Activated naive CD4-positive, alpha-beta T cell treated with anti-CD3 and anti-CD28 coated beads, Interleukin-2, amount 10 ng/mL, durations not matched to agents 5 hours and 36 hours (primary cell): Measurements from ENCODE around the gene SKIC2. TPM values are rescaled to one million over a fixed set of nuclear protein-coding genes. Genes with fewer than 3 reads are reported as not detected.

ENCODE experiments used
- microRNA-seq: library from miRNA; unstranded; fragments of <30 nt; microRNA quantifications from one replicate; pipeline ENCODE4 v1.2.0, GENCODE V29; 2022; ENCODE audit warnings: borderline microRNAs expressed, borderline replicate concordance
- total RNA-seq, 2 experiments: library from RNA; stranded (reverse); gene quantifications; one replicate each; pipeline ENCODE4 v1.2.3, GENCODE V29; 2021

Gene SKIC2
- 10 to 100 TPM; 71.6 to 77.8 TPM for total RNA-seq

DNA sequence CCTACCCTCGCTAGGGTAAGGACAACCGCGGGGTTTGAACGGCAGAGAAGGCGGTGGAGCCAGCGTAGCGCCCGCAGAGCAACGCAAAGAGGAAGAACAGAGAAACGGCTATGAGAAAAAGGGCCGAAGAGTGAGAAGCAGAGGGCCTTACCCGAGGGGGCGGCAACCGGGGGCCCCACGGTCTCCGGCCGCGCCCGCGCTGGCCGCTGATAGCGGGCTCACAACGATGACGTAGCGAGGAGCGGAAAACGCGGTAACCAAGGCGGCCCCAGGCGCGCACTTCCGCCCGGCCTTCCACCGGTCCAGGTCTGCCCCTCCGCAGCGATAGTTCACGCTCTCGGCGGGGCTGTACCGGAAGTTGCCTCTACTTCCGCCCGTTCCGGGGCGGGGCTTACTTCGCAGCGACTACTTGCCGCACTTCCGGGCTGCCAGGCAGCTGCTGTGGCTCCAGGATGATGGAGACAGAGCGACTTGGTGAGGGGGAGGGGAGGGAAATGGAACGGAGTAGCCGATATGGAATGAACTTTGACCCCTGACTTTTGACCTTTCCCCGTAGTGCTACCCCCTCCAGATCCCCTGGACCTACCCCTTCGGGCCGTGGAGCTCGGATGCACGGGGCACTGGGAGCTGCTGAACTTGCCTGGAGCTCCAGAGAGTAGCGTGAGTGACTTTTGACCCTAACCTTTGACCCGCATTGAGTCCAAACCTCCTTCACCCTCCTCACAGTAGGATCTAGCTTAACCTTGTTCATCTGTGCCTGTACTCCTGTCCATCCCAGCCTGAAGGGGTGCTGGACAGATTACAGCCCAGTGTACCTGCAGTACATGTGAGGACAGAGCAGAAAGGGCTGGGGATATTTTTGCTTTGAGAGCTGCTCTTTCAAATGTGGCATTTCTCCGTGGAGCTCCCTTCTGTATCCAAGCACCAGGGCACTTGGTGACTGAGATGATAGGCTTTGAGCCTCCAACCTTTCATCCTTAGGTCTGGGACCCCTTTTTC lies at the start of gene SKIC2, which contains the start of gene NELFE:
SKIC2 (plus strand) TSS at position 435 of the 999 bp plus-strand sequence; CDS start at position 453, 18 bp downstream.
NELFE (minus strand) TSS at position 231 of the 999 bp plus-strand sequence. CDS start 525 bp downstream, outside the sequence.

DNA sequence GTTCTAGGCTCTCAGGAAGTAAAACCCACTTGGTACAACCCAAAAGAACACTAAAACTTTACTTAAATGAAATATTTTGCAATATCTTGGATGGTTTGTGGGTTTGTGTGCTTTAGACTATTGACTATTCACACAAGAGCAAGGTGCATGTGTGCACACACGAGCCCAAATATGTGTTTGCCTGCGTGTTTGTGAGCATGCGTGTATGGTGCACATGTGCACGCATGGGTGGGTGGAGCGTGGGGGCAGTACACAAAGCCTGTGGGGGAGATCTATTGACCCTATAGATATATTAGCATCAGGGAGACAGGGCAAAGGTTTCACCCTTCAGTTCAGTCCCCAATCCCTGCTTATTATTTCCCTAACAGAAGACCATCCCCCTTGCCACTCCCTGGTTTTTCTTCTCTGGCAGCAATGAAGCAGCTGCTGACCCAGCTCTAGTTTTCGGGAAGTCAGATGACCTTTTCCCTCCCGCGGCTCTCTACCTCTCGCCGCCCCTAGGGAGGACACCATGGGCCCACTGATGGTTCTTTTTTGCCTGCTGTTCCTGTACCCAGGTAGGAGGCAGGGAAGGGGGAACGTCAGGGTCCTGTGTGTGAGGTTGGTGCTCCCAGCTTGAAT lies 31.6 kb upstream of the SKIC2 start, which contains the start of gene C2:
C2 (plus strand) TSS at position 476 of the 621 bp plus-strand sequence; CDS start at position 512, 36 bp downstream.

DNA sequence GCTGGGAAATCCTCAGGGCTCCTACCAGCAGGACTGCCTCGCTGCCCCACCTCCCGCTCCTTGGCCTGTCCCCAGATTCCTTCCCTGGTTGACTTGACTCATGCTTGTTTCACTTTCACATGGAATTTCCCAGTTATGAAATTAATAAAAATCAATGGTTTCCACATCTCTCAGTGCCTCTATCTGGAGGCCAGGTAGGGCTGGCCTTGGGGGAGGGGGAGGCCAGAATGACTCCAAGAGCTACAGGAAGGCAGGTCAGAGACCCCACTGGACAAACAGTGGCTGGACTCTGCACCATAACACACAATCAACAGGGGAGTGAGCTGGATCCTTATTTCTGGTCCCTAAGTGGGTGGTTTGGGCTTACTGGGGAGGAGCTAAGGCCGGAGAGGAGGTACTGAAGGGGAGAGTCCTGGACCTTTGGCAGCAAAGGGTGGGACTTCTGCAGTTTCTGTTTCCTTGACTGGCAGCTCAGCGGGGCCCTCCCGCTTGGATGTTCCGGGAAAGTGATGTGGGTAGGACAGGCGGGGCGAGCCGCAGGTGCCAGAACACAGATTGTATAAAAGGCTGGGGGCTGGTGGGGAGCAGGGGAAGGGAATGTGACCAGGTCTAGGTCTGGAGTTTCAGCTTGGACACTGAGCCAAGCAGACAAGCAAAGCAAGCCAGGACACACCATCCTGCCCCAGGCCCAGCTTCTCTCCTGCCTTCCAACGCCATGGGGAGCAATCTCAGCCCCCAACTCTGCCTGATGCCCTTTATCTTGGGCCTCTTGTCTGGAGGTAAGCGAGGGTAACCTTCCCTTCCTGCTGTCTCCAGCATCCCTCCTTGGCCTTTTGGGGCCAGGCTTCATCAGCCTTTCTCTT lies 13.2 kb upstream of the SKIC2 start, which contains the start of gene CFB:
CFB (plus strand) TSS at position 589 of the 863 bp plus-strand sequence; CDS start at position 716, 127 bp downstream.

DNA sequence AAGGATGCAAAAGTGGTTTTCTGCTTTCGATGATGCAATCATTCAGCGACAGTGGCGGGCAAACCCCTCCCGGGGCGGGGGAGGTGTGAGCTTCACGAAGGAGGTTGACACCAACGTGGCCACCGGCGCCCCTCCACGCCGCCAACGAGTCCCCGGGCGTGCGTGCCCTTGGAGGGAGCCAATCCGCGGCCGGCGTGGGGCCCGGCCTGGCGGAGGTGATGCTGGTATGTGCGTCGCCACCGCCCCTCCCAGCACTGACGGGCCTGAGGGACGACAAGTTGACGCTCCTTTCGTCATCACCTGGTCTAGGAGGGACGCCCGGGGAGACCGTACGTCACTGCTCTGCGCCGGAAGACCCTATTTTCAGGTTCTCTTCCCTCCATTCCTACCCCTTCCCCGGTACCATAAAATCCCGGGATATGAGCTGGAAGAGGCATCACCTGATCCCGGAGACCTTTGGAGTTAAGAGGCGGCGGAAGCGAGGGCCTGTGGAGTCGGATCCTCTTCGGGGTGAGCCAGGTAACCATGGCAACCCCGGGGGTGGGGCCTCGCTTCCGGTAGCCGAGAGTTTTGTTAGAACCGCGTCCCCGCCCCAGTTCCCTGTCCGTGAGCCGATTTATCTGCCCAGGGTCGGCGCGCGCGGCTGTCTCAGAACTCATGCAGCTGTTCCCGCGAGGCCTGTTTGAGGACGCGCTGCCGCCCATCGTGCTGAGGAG lies 13.2 kb downstream of the SKIC2 start, which contains the start of gene DXO:
DXO (minus strand) TSS at position 146 of the 716 bp plus-strand sequence. CDS start 463 bp downstream, outside the sequence.

DNA sequence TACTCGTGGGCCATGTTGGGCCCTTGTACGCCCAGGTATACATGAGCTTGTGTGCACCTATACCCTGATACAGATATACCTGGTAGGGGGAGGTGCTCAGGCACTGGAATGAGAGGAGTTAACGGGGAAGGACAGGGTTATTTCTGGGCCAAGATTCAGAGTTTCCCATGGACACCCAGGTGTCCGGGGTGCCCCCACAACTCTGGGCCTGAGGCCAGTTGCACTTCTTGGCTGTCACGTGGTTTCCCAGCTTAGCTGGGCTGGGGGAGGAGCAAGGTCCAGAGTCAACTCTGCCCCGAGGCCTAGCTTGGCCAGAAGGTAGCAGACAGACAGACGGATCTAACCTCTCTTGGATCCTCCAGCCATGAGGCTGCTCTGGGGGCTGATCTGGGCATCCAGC lies 22.8 kb downstream of the SKIC2 start, which contains the start of gene C4A:
C4A (plus strand) TSS at position 314 of the 400 bp plus-strand sequence; CDS start at position 365, 51 bp downstream.

DNA sequence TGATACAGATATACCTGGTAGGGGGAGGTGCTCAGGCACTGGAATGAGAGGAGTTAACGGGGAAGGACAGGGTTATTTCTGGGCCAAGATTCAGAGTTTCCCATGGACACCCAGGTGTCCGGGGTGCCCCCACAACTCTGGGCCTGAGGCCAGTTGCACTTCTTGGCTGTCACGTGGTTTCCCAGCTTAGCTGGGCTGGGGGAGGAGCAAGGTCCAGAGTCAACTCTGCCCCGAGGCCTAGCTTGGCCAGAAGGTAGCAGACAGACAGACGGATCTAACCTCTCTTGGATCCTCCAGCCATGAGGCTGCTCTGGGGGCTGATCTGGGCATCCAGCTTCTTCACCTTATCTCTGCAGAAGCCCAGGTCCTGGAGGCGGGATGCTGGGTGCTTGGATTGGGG lies 55.6 kb downstream of the SKIC2 start, which contains the start of gene C4B:
C4B (plus strand) TSS at position 249 of the 400 bp plus-strand sequence; CDS start at position 300, 51 bp downstream.

Small RNAs within 50 kb of the gene (microRNA-seq; reads per million reads assigned to microRNA genes)
- not detected for gene MIR1236

Other genes with a start within 250 kb of the SKIC2 start
- gene LY6G6D, start 243.8 kb upstream of the SKIC2 start, total RNA-seq: not detected
- gene LY6G6C, start 237.4 kb upstream of the SKIC2 start, total RNA-seq: not detected
- gene MPIG6B, start 235.8 kb upstream of the SKIC2 start, total RNA-seq: under 1 TPM; 0.22 to 0.43 TPM
- 10 to 100 TPM; 18.1 to 18.9 TPM for gene DDAH2, start 229.9 kb upstream of the SKIC2 start, total RNA-seq
- 100 to 1,000 TPM; 534 to 538 TPM for gene CLIC1, start 222.6 kb upstream of the SKIC2 start, total RNA-seq
- gene MSH5, start 219.2 kb upstream of the SKIC2 start, total RNA-seq: 10 to 100 TPM; 47.4 to 47.7 TPM
- gene SAPCD1, start 196.5 kb upstream of the SKIC2 start, total RNA-seq: 10 to 100 TPM; 11.3 to 12.0 TPM
- gene VWA7, start 181.8 kb upstream of the SKIC2 start, total RNA-seq: 1 to 10 TPM; 3.8 to 3.9 TPM
- gene VARS1, start 163.4 kb upstream of the SKIC2 start, total RNA-seq: 10 to 100 TPM; 74.6 to 79.2 TPM
- 10 to 100 TPM; 72.5 to 75.6 TPM for gene LSM2, start 152.2 kb upstream of the SKIC2 start, total RNA-seq
- gene HSPA1L, start 143.9 kb upstream of the SKIC2 start, total RNA-seq: 1 to 10 TPM; 3.7 to 3.8 TPM
- gene HSPA1A, start 143.6 kb upstream of the SKIC2 start, total RNA-seq: 10 to 100 TPM; 75.8 to 83.8 TPM
- gene HSPA1B, start 131.4 kb upstream of the SKIC2 start, total RNA-seq: 10 to 100 TPM; 35.5 to 35.9 TPM
- gene NEU1, start 96.4 kb upstream of the SKIC2 start, total RNA-seq: 10 to 100 TPM; 23.4 to 23.7 TPM
- gene SLC44A4, start 80.2 kb upstream of the SKIC2 start, total RNA-seq: not detected
- 10 to 100 TPM; 60.9 to 61.4 TPM for gene EHMT2, start 61.5 kb upstream of the SKIC2 start, total RNA-seq
- 1 to 10 TPM; 1.5 to 2.4 TPM for gene ZBTB12, start 57.1 kb upstream of the SKIC2 start, total RNA-seq
- under 1 TPM; 0.51 to 0.93 TPM for gene C2, start 31.5 kb upstream of the SKIC2 start, total RNA-seq
- not detected for gene CFB, start 13.1 kb upstream of the SKIC2 start, total RNA-seq
- 10 to 100 TPM; 60.9 to 61.7 TPM for gene NELFE, start 204 bp upstream of the SKIC2 start, total RNA-seq
- gene DXO, start 13.0 kb downstream of the SKIC2 start, total RNA-seq: 10 to 100 TPM; 17.1 to 17.9 TPM
- gene C4A, start 22.9 kb downstream of the SKIC2 start, total RNA-seq: 1 to 10 TPM; 4.2 to 6.2 TPM
- gene C4B, start 55.6 kb downstream of the SKIC2 start, total RNA-seq: 1 to 10 TPM; 3.4 to 3.5 TPM
- gene CYP21A2, start 79.2 kb downstream of the SKIC2 start, total RNA-seq: not detected
- 1 to 10 TPM; 4.8 to 6.6 TPM for gene TNXB, start 150.2 kb downstream of the SKIC2 start, total RNA-seq
- gene ATF6B, start 169.1 kb downstream of the SKIC2 start, total RNA-seq: 100 to 1,000 TPM; 125 to 139 TPM
- 1 to 10 TPM; 4.9 to 5.1 TPM for gene FKBPL, start 171.1 kb downstream of the SKIC2 start, total RNA-seq
- under 1 TPM; 0.29 to 0.35 TPM for gene PRRT1, start 192.8 kb downstream of the SKIC2 start, total RNA-seq
- gene PPT2, start 195.0 kb downstream of the SKIC2 start, total RNA-seq: 10 to 100 TPM; 10.7 to 10.8 TPM
- 10 to 100 TPM; 11.1 to 14.5 TPM for gene EGFL8, start 205.4 kb downstream of the SKIC2 start, total RNA-seq
- gene AGPAT1, start 216.9 kb downstream of the SKIC2 start, total RNA-seq: 10 to 100 TPM; 42.0 to 43.1 TPM
- gene RNF5, start 219.2 kb downstream of the SKIC2 start, total RNA-seq: 10 to 100 TPM; 38.0 to 39.8 TPM
- gene AGER, start 225.1 kb downstream of the SKIC2 start, total RNA-seq: 10 to 100 TPM; 41.4 to 55.3 TPM
- 10 to 100 TPM; 95.5 to 96.2 TPM for gene PBX2, start 231.0 kb downstream of the SKIC2 start, total RNA-seq
- gene GPSM3, start 233.5 kb downstream of the SKIC2 start, total RNA-seq: 100 to 1,000 TPM; 320 to 332 TPM